Panc1 (cell line): ENCODE results near the gene VANGL2. TPM values are rescaled to one million over a fixed set of nuclear protein-coding genes. Genes with fewer than 3 reads are reported as not detected.

Source experiments
- ATAC-seq: fragments of 200-7000 bp; cut with Tn5 transposase; 2 replicates; pipeline ENCODE4 v1.9.1; 2020; ENCODE audit warnings: mild to moderate bottlenecking, moderate library complexity
- BruUV-seq: library from RNA; stranded (reverse); fragments of 400-500 nt; replicated peaks from 2 replicates; lab custom pipeline; 2021; lab: Mats Ljungman, UMichigan
- CTCF ChIA-PET: fragments of 300-600 bp; sonication (Branson Sonifier 250); formaldehyde crosslinking; loops from one replicate; lab custom pipeline; 2022; ENCODE audit warnings: antibody characterized with exemption; lab: Charles Lee
- POLR2A ChIA-PET: fragments of 300-600 bp; sonication (Branson Sonifier 250); formaldehyde crosslinking; loops from one replicate; lab custom pipeline; 2022; ENCODE audit warnings: antibody characterized with exemption; lab: Charles Lee
- DNase-seq: peaks from one replicate; pipeline ENCODE4 v3.0.0-alpha.2; 2010; ENCODE audit warnings: low read depth, low spot score
- H3K27ac ChIP-seq: 2 replicates; pipeline ENCODE4 v1.5.1; 2011; ENCODE audit warnings: mild to moderate bottlenecking, low read length, inconsistent platforms
- H3K27me3 ChIP-seq: fragments of 200-500 bp; sonication (Bioruptor generic); 2 replicates; pipeline ENCODE4 v1.6.0; 2014; ENCODE audit warnings: low read length, inconsistent platforms; ENCODE audit not compliant: control insufficient read depth, insufficient read depth
- H3K36me3 ChIP-seq: fragments of 200-500 bp; sonication (Bioruptor generic); 2 replicates; pipeline ENCODE4 v1.5.1; 2014; ENCODE audit warnings: inconsistent platforms, mild to moderate bottlenecking, low read length, moderate library complexity; ENCODE audit not compliant: control insufficient read depth, insufficient read depth
- H3K4me1 ChIP-seq: 2 replicates; pipeline ENCODE4 v1.5.1; 2011; ENCODE audit warnings: inconsistent platforms, mild to moderate bottlenecking, low read length, moderate library complexity; ENCODE audit not compliant: control insufficient read depth, insufficient read depth
- H3K4me3 ChIP-seq, 2 experiments: 2 replicates each; pipeline ENCODE4 v1.5.1; 2011 to 2012; ENCODE audit warnings: low read depth in 2 of 2, low read length in 2 of 2, mild to moderate bottlenecking in 2 of 2, inconsistent platforms in 1 of 2, moderate library complexity in 1 of 2
- H3K9me3 ChIP-seq: fragments of 200-500 bp; sonication (Bioruptor generic); 2 replicates; pipeline ENCODE4 v1.5.1; 2014; ENCODE audit warnings: low read depth, mild to moderate bottlenecking, inconsistent platforms, low read length, moderate library complexity; ENCODE audit not compliant: control insufficient read depth, insufficient read depth
- CTCF ChIP-seq: fragments of 450-650 bp; IDR thresholded peaks from 2 replicates; pipeline ENCODE4 v1.5.1; 2017; ENCODE audit warnings: mild to moderate bottlenecking
- POLR2AphosphoS5 ChIP-seq: IDR thresholded peaks from 2 replicates; pipeline ENCODE4 v1.6.1; 2012; ENCODE audit warnings: mild to moderate bottlenecking, low read depth, low read length, moderate library complexity
- REST ChIP-seq, 2 experiments: IDR thresholded peaks; 2 replicates each; pipeline ENCODE4 v1.6.1; 2011 to 2012; ENCODE audit warnings: low read depth in 2 of 2, control low read depth in 1 of 2, low read length in 1 of 2, mild to moderate bottlenecking in 1 of 2, moderate library complexity in 1 of 2; ENCODE audit not compliant: insufficient read depth in 1 of 2
- SIN3A ChIP-seq: IDR thresholded peaks from 2 replicates; pipeline ENCODE4 v1.6.1; 2012; ENCODE audit warnings: low read depth, mild to moderate bottlenecking, low read length, moderate library complexity, borderline replicate concordance; ENCODE audit not compliant: insufficient read depth
- TCF7L2 ChIP-seq: IDR thresholded peaks from 2 replicates; pipeline ENCODE4 v1.6.1; 2011; ENCODE audit warnings: mild to moderate bottlenecking, low read depth, low read length, inconsistent platforms
- in situ Hi-C: cut with HindIII; loops from 2 replicates; pipeline ENCODE4 v1.10.0; 2016; ENCODE audit warnings: low sequenced_read_pairs, low pct_unique_long_range_greater_than_20kb
- intact Hi-C: fragments of 100-400 bp; cut with micrococcal nuclease; formaldehyde crosslinking; loops from one replicate; pipeline ENCODE4 v1.10.0; 2022; ENCODE audit not compliant: unreplicated experiment
- total RNA-seq: library from RNA; stranded (reverse); gene quantifications from one replicate; pipeline ENCODE4 v1.2.1, GENCODE V29; 2021; ENCODE audit not compliant: unreplicated experiment

Gene VANGL2
- total RNA-seq, 1 experiment from 2014 or later = 0.10 TPM

- ATAC-seq = peak; percentile 49; the same call in 1 of the 2 replicates
- intact Hi-C loops = no loop called here
- in situ Hi-C loops = no loop called here
- POLR2A ChIA-PET = no interaction called here
- TF ChIP-seq SIN3A (no peak), REST (IDR thresholded peaks at IDR 0.05; ENCODE audit: insufficient read depth in 1 of 2, low read depth in 2 of 2, low read length in 1 of 2) (no peak), POLR2AphosphoS5 (no peak), TCF7L2 (no peak), CTCF (no peak)
- no peaks in the 10 kb centered on the region; the same call in 1 of the 2 replicates for H3K27me3 ChIP-seq
- no peak overlapping the region for H3K27ac ChIP-seq
- no peak overlapping the region for H3K4me3 ChIP-seq
- H3K4me1 ChIP-seq = no peaks in the 10 kb centered on the region
- BruUV-seq = no TSS peak
- H3K36me3 ChIP-seq = no peaks in the 10 kb centered on the region
- CTCF ChIA-PET = no interaction called here
- DNase-seq = no peak
- H3K9me3 ChIP-seq = no peaks in the 10 kb centered on the region
These were observed 9.1 kb downstream of the VANGL2 start for GRCh38 chr1:160409486-160409885.

GRCh38 chr1:160410406-160411005 lies 10.1 kb downstream of the VANGL2 start:
- CTCF ChIA-PET = no interaction called here
- in situ Hi-C loops (no loop called here), intact Hi-C loops (no loop called here)
- Histone ChIP-seq H3K27ac (no peak overlapping the region), H3K27me3 (no peaks in the 10 kb centered on the region; the same call in 1 of the 2 replicates), H3K9me3 (no peaks in the 10 kb centered on the region), H3K4me3 (no peak overlapping the region), H3K36me3 (no peaks in the 10 kb centered on the region), H3K4me1 (no peaks in the 10 kb centered on the region)
- DNase-seq (no peak), ATAC-seq (no peak)
- POLR2A ChIA-PET = interaction anchor here (0.7 kb wide), 1 partner anchor 13 kb away, joined by 4 read pairs; no protein-coding TSS in a partner anchor
- BruUV-seq = no TSS peak
- no peak for TF ChIP-seq CTCF
- no peak for TF ChIP-seq REST (IDR thresholded peaks at IDR 0.05; ENCODE audit: insufficient read depth in 1 of 2, low read depth in 2 of 2, low read length in 1 of 2)
- TF ChIP-seq SIN3A = no peak
- TF ChIP-seq TCF7L2 = no peak
- no peak for TF ChIP-seq POLR2AphosphoS5
